HEK293 (cell line): ENCODE data around the gene FXYD2.
A peak's percentile ranks its signal among the peaks of the same experiment; 100 is the strongest.

Experiments
- CTCF ChIA-PET: fragments of 350-600 bp; formaldehyde crosslinking; extraction: SDS; loops from one replicate; lab custom pipeline; 2021; ENCODE audit warnings: antibody characterized with exemption; lab: Yijun Ruan, JAX
- POLR2A ChIA-PET: fragments of 300-600 bp; formaldehyde crosslinking; extraction: SDS; loops from one replicate; lab custom pipeline; 2020; ENCODE audit warnings: antibody characterized with exemption, inconsistent platforms; lab: Yijun Ruan, JAX
- H3K27ac ChIP-seq: fragments of 200-500 bp; sonication (Bioruptor generic); 2 replicates; pipeline ENCODE4 v1.5.1; 2014; ENCODE audit warnings: low read depth, low read length, control low read depth, inconsistent platforms; ENCODE audit errors: extremely low read depth
- H3K36me3 ChIP-seq, 2 experiments: fragments of 200-500 bp in 1 of 2; sonication (Bioruptor generic) in 1 of 2; 1 replicate in 1 of 2; 2 replicates in 1 of 2; pipeline ENCODE4 v1.5.1; 2014 to 2017; ENCODE audit warnings: inconsistent platforms in 2 of 2, low read length in 2 of 2; ENCODE audit not compliant: control insufficient read depth in 2 of 2, insufficient read depth in 1 of 2
- H3K4me1 ChIP-seq: fragments of 200-500 bp; sonication (Bioruptor generic); 2 replicates; pipeline ENCODE4 v1.5.1; 2014; ENCODE audit warnings: mild to moderate bottlenecking, low read length, inconsistent platforms; ENCODE audit not compliant: control insufficient read depth, insufficient read depth
- H3K4me3 ChIP-seq: 2 replicates; pipeline ENCODE4 v1.5.1; 2011; ENCODE audit warnings: low read depth, mild to moderate bottlenecking, control low read depth, low read length, moderate library complexity
- H3K9me3 ChIP-seq: fragments of 200-500 bp; sonication (Bioruptor generic); 2 replicates; pipeline ENCODE4 v1.5.1; 2014; ENCODE audit warnings: low read depth, low read length, inconsistent platforms; ENCODE audit not compliant: control insufficient read depth, insufficient read depth
- EGR2 ChIP-seq: fragments of 450-650 bp; formaldehyde crosslinking; IDR thresholded peaks from 2 replicates; pipeline ENCODE4 v1.5.1; 2016; ENCODE audit warnings: low read depth, missing biosample characterization, missing genetic modification characterization
- KLF8 ChIP-seq: fragments of 450-650 bp; formaldehyde crosslinking; IDR thresholded peaks from 2 replicates; pipeline ENCODE4 v1.5.1; 2016; ENCODE audit warnings: missing biosample characterization, missing genetic modification characterization
- KLF9 ChIP-seq: fragments of 450-650 bp; formaldehyde crosslinking; IDR thresholded peaks from 2 replicates; pipeline ENCODE4 v1.5.1; 2016; ENCODE audit warnings: missing biosample characterization, missing genetic modification characterization, low read depth
- YY1 ChIP-seq: fragments of 450-650 bp; formaldehyde crosslinking; IDR thresholded peaks from 2 replicates; pipeline ENCODE4 v1.5.1; 2018; ENCODE audit warnings: missing biosample characterization, missing genetic modification characterization
- ZBTB17 ChIP-seq: fragments of 450-650 bp; formaldehyde crosslinking; IDR thresholded peaks from 2 replicates; pipeline ENCODE4 v1.5.1; 2016; ENCODE audit warnings: missing biosample characterization, missing genetic modification characterization
- ZFP41 ChIP-seq: fragments of 450-650 bp; formaldehyde crosslinking; IDR thresholded peaks from 2 replicates; pipeline ENCODE4 v1.5.1; 2016; ENCODE audit warnings: missing biosample characterization, missing genetic modification characterization, borderline replicate concordance
- ZIC2 ChIP-seq: fragments of 450-650 bp; formaldehyde crosslinking; IDR thresholded peaks from 2 replicates; pipeline ENCODE4 v1.5.1; 2016; ENCODE audit warnings: missing biosample characterization, missing genetic modification characterization
- ZNF112 ChIP-seq: fragments of 450-650 bp; formaldehyde crosslinking; IDR thresholded peaks from 2 replicates; pipeline ENCODE4 v1.5.0; 2017; ENCODE audit warnings: missing biosample characterization, missing genetic modification characterization
- ZNF132 ChIP-seq: fragments of 450-650 bp; formaldehyde crosslinking; IDR thresholded peaks from 2 replicates; pipeline ENCODE4 v1.5.1; 2017; ENCODE audit warnings: missing biosample characterization, missing genetic modification characterization, borderline replicate concordance
- ZNF174 ChIP-seq: fragments of 450-650 bp; formaldehyde crosslinking; IDR thresholded peaks from 2 replicates; pipeline ENCODE4 v1.5.0; 2017; ENCODE audit warnings: missing biosample characterization, mild to moderate bottlenecking, missing genetic modification characterization
- ZNF221 ChIP-seq: fragments of 450-650 bp; formaldehyde crosslinking; IDR thresholded peaks from 2 replicates; pipeline ENCODE4 v1.5.1; 2017; ENCODE audit warnings: missing biosample characterization, missing genetic modification characterization, borderline replicate concordance
- ZNF23 ChIP-seq: fragments of 450-650 bp; formaldehyde crosslinking; IDR thresholded peaks from 2 replicates; pipeline ENCODE4 v1.5.1; 2016; ENCODE audit warnings: missing biosample characterization, missing genetic modification characterization, borderline replicate concordance
- ZNF335 ChIP-seq: fragments of 450-650 bp; formaldehyde crosslinking; conservative IDR thresholded peaks from 2 replicates; pipeline ENCODE4 v1.5.1; 2016; ENCODE audit warnings: missing biosample characterization, missing genetic modification characterization
- ZNF416 ChIP-seq: fragments of 450-650 bp; formaldehyde crosslinking; IDR thresholded peaks from 2 replicates; pipeline ENCODE4 v1.5.1; 2016; ENCODE audit warnings: missing biosample characterization, missing genetic modification characterization
- ZNF423 ChIP-seq: fragments of 450-650 bp; formaldehyde crosslinking; IDR thresholded peaks from 2 replicates; pipeline ENCODE4 v1.5.1; 2016; ENCODE audit warnings: missing biosample characterization, missing genetic modification characterization
- ZNF555 ChIP-seq: fragments of 450-650 bp; formaldehyde crosslinking; conservative IDR thresholded peaks from 2 replicates; pipeline ENCODE4 v1.5.1; 2017; ENCODE audit warnings: missing biosample characterization, mild to moderate bottlenecking, missing genetic modification characterization, inconsistent platforms
- ZNF571 ChIP-seq: fragments of 450-650 bp; formaldehyde crosslinking; IDR thresholded peaks from 2 replicates; pipeline ENCODE4 v1.5.0; 2017; ENCODE audit warnings: missing biosample characterization, missing genetic modification characterization
- ZNF610 ChIP-seq: fragments of 450-650 bp; formaldehyde crosslinking; IDR thresholded peaks from 2 replicates; pipeline ENCODE4 v1.5.1; 2016; ENCODE audit warnings: missing biosample characterization, missing genetic modification characterization, borderline replicate concordance
- ZNF701 ChIP-seq: fragments of 450-650 bp; formaldehyde crosslinking; IDR thresholded peaks from 2 replicates; pipeline ENCODE4 v1.5.1; 2016; ENCODE audit warnings: missing biosample characterization, missing genetic modification characterization
- ZNF707 ChIP-seq: fragments of 450-650 bp; formaldehyde crosslinking; IDR thresholded peaks from 2 replicates; pipeline ENCODE4 v1.5.1; 2016; ENCODE audit warnings: missing biosample characterization, missing genetic modification characterization
- TF ChIP-seq, protein P1 (sequence below): fragments of 450-650 bp; formaldehyde crosslinking; IDR thresholded peaks from 2 replicates; pipeline ENCODE4 v1.5.1; 2017; ENCODE audit warnings: missing biosample characterization, missing genetic modification characterization
- TF ChIP-seq, protein P2 (sequence below): fragments of 450-650 bp; formaldehyde crosslinking; IDR thresholded peaks from 2 replicates; pipeline ENCODE4 v1.5.1; 2017; ENCODE audit warnings: missing biosample characterization, missing genetic modification characterization
- TF ChIP-seq, protein P3 (sequence below): fragments of 450-650 bp; formaldehyde crosslinking; IDR thresholded peaks from 2 replicates; pipeline ENCODE4 v1.5.1; 2016; ENCODE audit warnings: missing biosample characterization, missing genetic modification characterization, borderline replicate concordance
- TF ChIP-seq, protein P4 (sequence below): fragments of 450-650 bp; formaldehyde crosslinking; IDR thresholded peaks from 2 replicates; pipeline ENCODE4 v1.5.1; 2016; ENCODE audit warnings: missing biosample characterization, missing genetic modification characterization
- TF ChIP-seq, protein P5 (sequence below): fragments of 450-650 bp; formaldehyde crosslinking; IDR thresholded peaks from 2 replicates; pipeline ENCODE4 v1.5.1; 2017; ENCODE audit warnings: missing biosample characterization, missing genetic modification characterization
- TF ChIP-seq, protein P6 (sequence below): fragments of 450-650 bp; formaldehyde crosslinking; IDR thresholded peaks from 2 replicates; pipeline ENCODE4 v1.5.1; 2017; ENCODE audit warnings: missing biosample characterization, missing genetic modification characterization
- TF ChIP-seq, protein P7 (sequence below): fragments of 450-650 bp; IDR thresholded peaks from 2 replicates; pipeline ENCODE4 v1.5.1; 2018; ENCODE audit warnings: missing biosample characterization, mild to moderate bottlenecking, missing genetic modification characterization

The FXYD2 gene

DNA sequence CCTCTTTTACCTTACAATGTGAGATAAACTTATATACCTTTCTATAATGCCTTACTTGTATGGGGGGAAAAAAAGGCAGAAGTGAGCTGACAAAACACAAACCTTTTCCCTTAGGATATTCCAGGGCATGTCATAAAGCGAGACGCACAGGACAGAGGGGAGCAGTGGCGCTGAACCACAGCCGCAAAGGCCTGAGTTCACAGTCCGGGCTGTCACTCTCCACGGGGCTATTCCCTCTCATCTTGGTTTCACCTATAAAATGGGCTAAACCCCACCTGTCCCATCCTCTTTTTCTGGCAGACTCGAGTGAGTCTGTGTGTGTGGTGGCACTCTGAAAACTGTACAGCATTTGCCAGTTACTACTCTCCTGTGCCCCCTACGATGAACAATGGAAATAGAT is 14.4 kb upstream of the FXYD2 start:
- no peak overlapping the region for H3K27ac ChIP-seq
- H3K9me3 ChIP-seq: no peaks in the 10 kb centered on the region
- no peak overlapping the region for H3K4me3 ChIP-seq
- TF ChIP-seq ZNF335 (tag by site-specific recombination) (no peak), ZNF23 (tag by site-specific recombination) (no peak), ZIC2 (tag by site-specific recombination) (no peak), ZNF701 (no peak), ZNF221 (tag by site-specific recombination) (no peak), ZNF132 (no peak), ZBTB17 (tag by site-specific recombination) (no peak), ZNF555 (no peak), KLF8 (tag by site-specific recombination) (no peak), ZNF610 (no peak), ZNF112 (tag by site-specific recombination) (no peak), ZFP41 (tag by site-specific recombination) (no peak), ZNF423 (tag by site-specific recombination) (no peak), ZNF707 (tag by site-specific recombination) (no peak), KLF9 (tag by site-specific recombination) (no peak)
- TF ChIP-seq, protein P1, sequence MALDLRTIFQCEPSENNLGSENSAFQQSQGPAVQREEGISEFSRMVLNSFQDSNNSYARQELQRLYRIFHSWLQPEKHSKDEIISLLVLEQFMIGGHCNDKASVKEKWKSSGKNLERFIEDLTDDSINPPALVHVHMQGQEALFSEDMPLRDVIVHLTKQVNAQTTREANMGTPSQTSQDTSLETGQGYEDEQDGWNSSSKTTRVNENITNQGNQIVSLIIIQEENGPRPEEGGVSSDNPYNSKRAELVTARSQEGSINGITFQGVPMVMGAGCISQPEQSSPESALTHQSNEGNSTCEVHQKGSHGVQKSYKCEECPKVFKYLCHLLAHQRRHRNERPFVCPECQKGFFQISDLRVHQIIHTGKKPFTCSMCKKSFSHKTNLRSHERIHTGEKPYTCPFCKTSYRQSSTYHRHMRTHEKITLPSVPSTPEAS (tag by site-specific recombination): no peak
- TF ChIP-seq, protein P2, sequence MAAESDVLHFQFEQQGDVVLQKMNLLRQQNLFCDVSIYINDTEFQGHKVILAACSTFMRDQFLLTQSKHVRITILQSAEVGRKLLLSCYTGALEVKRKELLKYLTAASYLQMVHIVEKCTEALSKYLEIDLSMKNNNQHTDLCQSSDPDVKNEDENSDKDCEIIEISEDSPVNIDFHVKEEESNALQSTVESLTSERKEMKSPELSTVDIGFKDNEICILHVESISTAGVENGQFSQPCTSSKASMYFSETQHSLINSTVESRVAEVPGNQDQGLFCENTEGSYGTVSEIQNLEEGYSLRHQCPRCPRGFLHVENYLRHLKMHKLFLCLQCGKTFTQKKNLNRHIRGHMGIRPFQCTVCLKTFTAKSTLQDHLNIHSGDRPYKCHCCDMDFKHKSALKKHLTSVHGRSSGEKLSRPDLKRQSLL (tag by site-specific recombination): no peak
- TF ChIP-seq, protein P3, sequence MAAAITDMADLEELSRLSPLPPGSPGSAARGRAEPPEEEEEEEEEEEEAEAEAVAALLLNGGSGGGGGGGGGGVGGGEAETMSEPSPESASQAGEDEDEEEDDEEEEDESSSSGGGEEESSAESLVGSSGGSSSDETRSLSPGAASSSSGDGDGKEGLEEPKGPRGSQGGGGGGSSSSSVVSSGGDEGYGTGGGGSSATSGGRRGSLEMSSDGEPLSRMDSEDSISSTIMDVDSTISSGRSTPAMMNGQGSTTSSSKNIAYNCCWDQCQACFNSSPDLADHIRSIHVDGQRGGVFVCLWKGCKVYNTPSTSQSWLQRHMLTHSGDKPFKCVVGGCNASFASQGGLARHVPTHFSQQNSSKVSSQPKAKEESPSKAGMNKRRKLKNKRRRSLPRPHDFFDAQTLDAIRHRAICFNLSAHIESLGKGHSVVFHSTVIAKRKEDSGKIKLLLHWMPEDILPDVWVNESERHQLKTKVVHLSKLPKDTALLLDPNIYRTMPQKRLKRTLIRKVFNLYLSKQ (tag by site-specific recombination): no peak
- TF ChIP-seq, protein P4, sequence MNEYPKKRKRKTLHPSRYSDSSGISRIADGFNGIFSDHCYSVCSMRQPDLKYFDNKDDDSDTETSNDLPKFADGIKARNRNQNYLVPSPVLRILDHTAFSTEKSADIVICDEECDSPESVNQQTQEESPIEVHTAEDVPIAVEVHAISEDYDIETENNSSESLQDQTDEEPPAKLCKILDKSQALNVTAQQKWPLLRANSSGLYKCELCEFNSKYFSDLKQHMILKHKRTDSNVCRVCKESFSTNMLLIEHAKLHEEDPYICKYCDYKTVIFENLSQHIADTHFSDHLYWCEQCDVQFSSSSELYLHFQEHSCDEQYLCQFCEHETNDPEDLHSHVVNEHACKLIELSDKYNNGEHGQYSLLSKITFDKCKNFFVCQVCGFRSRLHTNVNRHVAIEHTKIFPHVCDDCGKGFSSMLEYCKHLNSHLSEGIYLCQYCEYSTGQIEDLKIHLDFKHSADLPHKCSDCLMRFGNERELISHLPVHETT (tag by site-specific recombination): no peak
- POLR2A ChIA-PET: no interaction called here
- H3K36me3 ChIP-seq: no peaks in the 10 kb centered on the region
- no peaks in the 10 kb centered on the region for H3K4me1 ChIP-seq
- CTCF ChIA-PET: interaction anchor here (0.6 to 1.2 kb wide), 4 partner anchors 19 to 215 kb away, joined by 3 to 7 read pairs (median 4); no protein-coding TSS in a partner anchor

DNA sequence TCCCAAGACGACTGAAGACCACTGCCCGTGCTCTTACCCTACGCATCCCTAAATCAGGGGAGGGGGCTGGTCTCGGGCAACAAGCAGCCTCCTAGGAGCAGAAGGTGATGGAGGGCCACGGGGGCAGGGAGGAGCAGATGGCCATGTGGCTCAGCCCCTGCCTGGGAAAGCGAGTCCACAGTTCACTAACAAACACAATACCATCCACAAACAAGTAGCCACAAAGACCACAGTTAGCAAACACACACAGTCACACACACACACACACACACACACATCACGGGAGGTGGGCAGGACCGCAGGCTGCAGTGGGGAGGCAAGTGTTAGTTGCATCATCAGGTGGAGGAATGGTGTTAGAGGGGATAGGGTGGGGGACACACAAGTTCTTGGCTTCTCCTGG is 13.2 kb upstream of the FXYD2 start:
- no peaks in the 10 kb centered on the region for H3K9me3 ChIP-seq
- no peak overlapping the region for H3K4me3 ChIP-seq
- CTCF ChIA-PET: interaction anchor here (1.5 kb wide), 1 partner anchor 109 kb away, joined by 7 read pairs; no protein-coding TSS in a partner anchor
- no peak overlapping the region for H3K27ac ChIP-seq
- no peaks in the 10 kb centered on the region for H3K36me3 ChIP-seq
- POLR2A ChIA-PET: no interaction called here
- H3K4me1 ChIP-seq: no peaks in the 10 kb centered on the region
- TF ChIP-seq YY1 (tag by site-specific recombination) (no peak), ZNF571 (tag by site-specific recombination) (no peak), ZNF174 (tag by site-specific recombination) (no peak), EGR2 (tag by site-specific recombination) (0 out of 2 replicates have a peak, but pooled peaks have one; percentile 23), ZNF416 (tag by site-specific recombination) (no peak), ZFP41 (tag by site-specific recombination) (no peak)
- TF ChIP-seq, protein P5, sequence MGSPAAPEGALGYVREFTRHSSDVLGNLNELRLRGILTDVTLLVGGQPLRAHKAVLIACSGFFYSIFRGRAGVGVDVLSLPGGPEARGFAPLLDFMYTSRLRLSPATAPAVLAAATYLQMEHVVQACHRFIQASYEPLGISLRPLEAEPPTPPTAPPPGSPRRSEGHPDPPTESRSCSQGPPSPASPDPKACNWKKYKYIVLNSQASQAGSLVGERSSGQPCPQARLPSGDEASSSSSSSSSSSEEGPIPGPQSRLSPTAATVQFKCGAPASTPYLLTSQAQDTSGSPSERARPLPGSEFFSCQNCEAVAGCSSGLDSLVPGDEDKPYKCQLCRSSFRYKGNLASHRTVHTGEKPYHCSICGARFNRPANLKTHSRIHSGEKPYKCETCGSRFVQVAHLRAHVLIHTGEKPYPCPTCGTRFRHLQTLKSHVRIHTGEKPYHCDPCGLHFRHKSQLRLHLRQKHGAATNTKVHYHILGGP (tag by site-specific recombination): no peak
- TF ChIP-seq, protein P6, sequence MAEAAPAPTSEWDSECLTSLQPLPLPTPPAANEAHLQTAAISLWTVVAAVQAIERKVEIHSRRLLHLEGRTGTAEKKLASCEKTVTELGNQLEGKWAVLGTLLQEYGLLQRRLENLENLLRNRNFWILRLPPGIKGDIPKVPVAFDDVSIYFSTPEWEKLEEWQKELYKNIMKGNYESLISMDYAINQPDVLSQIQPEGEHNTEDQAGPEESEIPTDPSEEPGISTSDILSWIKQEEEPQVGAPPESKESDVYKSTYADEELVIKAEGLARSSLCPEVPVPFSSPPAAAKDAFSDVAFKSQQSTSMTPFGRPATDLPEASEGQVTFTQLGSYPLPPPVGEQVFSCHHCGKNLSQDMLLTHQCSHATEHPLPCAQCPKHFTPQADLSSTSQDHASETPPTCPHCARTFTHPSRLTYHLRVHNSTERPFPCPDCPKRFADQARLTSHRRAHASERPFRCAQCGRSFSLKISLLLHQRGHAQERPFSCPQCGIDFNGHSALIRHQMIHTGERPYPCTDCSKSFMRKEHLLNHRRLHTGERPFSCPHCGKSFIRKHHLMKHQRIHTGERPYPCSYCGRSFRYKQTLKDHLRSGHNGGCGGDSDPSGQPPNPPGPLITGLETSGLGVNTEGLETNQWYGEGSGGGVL (tag by site-specific recombination): peak; percentile 45
- TF ChIP-seq, protein P7, sequence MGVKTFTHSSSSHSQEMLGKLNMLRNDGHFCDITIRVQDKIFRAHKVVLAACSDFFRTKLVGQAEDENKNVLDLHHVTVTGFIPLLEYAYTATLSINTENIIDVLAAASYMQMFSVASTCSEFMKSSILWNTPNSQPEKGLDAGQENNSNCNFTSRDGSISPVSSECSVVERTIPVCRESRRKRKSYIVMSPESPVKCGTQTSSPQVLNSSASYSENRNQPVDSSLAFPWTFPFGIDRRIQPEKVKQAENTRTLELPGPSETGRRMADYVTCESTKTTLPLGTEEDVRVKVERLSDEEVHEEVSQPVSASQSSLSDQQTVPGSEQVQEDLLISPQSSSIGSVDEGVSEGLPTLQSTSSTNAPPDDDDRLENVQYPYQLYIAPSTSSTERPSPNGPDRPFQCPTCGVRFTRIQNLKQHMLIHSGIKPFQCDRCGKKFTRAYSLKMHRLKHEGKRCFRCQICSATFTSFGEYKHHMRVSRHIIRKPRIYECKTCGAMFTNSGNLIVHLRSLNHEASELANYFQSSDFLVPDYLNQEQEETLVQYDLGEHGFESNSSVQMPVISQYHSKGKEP: no peak
